Endodermal cell (in vitro differentiated cells): ENCODE measurements around the gene ACE. TPM values are rescaled to one million over a fixed set of nuclear protein-coding genes. Genes with fewer than 3 reads are reported as not detected.
A peak's percentile ranks its signal among the peaks of the same experiment; 100 is the strongest.
"Not testable (repeated sequence)": the region's sequence is repeated elsewhere in the genome, so short reads cannot be mapped to it uniquely, and the experiment has no call there.

ENCODE experiments used
- DNase-seq: peaks from one replicate; pipeline ENCODE4 v3.0.0-alpha.2; 2017
- H3K27ac ChIP-seq: 2 replicates; pipeline ENCODE4 v1.5.1; 2013; ENCODE audit warnings: mild to moderate bottlenecking, low read depth, low read length, moderate library complexity
- H3K27me3 ChIP-seq: 2 replicates; pipeline ENCODE4 v1.6.1; 2013; ENCODE audit warnings: mild to moderate bottlenecking, low read length, moderate library complexity; ENCODE audit not compliant: insufficient read depth, control insufficient read depth, poor library complexity, severe bottlenecking
- H3K36me3 ChIP-seq: 2 replicates; pipeline ENCODE4 v1.7.0; 2013; ENCODE audit warnings: mild to moderate bottlenecking, low read length, moderate library complexity; ENCODE audit not compliant: control insufficient read depth, insufficient read depth
- H3K4me1 ChIP-seq: one replicate; pipeline ENCODE4 v1.7.0; 2013; ENCODE audit warnings: low read length; ENCODE audit not compliant: control insufficient read depth, insufficient read depth
- H3K4me3 ChIP-seq: 2 replicates; pipeline ENCODE4 v1.5.1; 2013; ENCODE audit warnings: mild to moderate bottlenecking, low read length, moderate library complexity
- H3K9ac ChIP-seq: 2 replicates; pipeline ENCODE4 v1.6.1; 2013; ENCODE audit warnings: mild to moderate bottlenecking, low read length, moderate library complexity; ENCODE audit not compliant: poor library complexity, severe bottlenecking; ENCODE audit errors: extremely low read depth
- H3K9me3 ChIP-seq: 2 replicates; pipeline ENCODE4 v1.6.1; 2013; ENCODE audit warnings: mild to moderate bottlenecking, low read length, moderate library complexity; ENCODE audit not compliant: control insufficient read depth
- H3K27ac Mint-ChIP-seq: 2 replicates; pipeline ENCODE4 v1.8.0; 2020; ENCODE audit warnings: mixed read lengths
- H3K27me3 Mint-ChIP-seq: 2 replicates; pipeline ENCODE4 v1.8.0; 2021; ENCODE audit warnings: mild to moderate bottlenecking, mixed read lengths; ENCODE audit not compliant: insufficient read depth
- H3K36me3 Mint-ChIP-seq: 2 replicates; pipeline ENCODE4 v1.8.0; 2020; ENCODE audit warnings: low read depth, mixed read lengths
- H3K4me1 Mint-ChIP-seq: 2 replicates; pipeline ENCODE4 v1.8.0; 2020; ENCODE audit warnings: mixed read lengths
- H3K4me3 Mint-ChIP-seq: 2 replicates; pipeline ENCODE4 v1.8.0; 2020; ENCODE audit warnings: mild to moderate bottlenecking, moderate library complexity, mixed read lengths
- H3K9me3 Mint-ChIP-seq: 2 replicates; pipeline ENCODE4 v1.8.0; 2020; ENCODE audit warnings: mild to moderate bottlenecking, mixed read lengths
- CTCF ChIP-seq: fragments of 200-600 bp; sonication (generic); conservative IDR thresholded peaks from 2 replicates; pipeline ENCODE4 v1.5.0; 2021; ENCODE audit warnings: antibody characterized with exemption, mild to moderate bottlenecking
- WGBS, 2 experiments: methylation state at CpG; one replicate each; pipeline versions ENCODE4 v1.1.5 to v1.1.7; 2013; ENCODE audit warnings: missing lambda C conversion rate in 2 of 2, mixed read lengths in 1 of 2; ENCODE audit not compliant: insufficient coverage in 1 of 2, insufficient read length in 1 of 2; 5-methylcytosine and 5-hydroxymethylcytosine counted together
- total RNA-seq, 2 donors: library from RNA; stranded (reverse); fragmentation: NEBNext Ultra II Directional in 1 of 2; extraction: Animal tissue kit (Norgen Biotek cat#: 25700) in 1 of 2; gene quantifications; 2 replicates in 1 of 2; 3 replicates in 1 of 2; pipeline ENCODE4 v1.2.1, GENCODE V29; 2021

Gene ACE
- total RNA-seq, 2 donors from 2014 or later = 4.6 to 12.5 TPM

- H3K4me3 Mint-ChIP-seq = no peak overlapping the region
- DNase-seq = no peak
Observed at GRCh38 chr17:63460018-63460417, 16.8 kb upstream of the ACE start.

DNA sequence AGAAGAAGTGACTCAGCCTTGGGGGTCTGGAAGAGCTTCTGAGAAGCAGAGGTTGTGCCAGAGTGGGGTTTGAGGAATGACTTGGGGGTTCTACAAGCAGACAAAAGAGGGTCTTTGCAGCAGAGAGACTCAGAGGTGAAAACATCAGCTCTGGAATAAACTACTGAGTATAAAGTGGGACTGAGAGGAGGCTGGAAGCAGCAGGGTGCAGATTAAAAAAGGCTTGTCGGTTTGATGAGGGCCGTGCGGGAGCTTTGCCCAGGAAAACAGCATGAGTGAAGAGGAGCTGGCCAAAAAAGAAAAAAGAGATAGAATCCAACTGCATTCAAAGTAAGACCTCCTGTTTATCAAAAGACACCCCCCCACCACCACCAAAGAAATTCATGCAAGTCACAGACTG is 13.1 kb upstream of the ACE start:
- H3K4me1 Mint-ChIP-seq = peaks cover 10% of the 10 kb centered on the region
- H3K9me3 Mint-ChIP-seq = no peaks in the 10 kb centered on the region
- no peak overlapping the region for H3K27ac ChIP-seq
- H3K27me3 ChIP-seq = no peaks in the 10 kb centered on the region
- 10 to 39% methylated on average over 2 to 3 of the region's 3 CpGs for WGBS, 2 experiments
- H3K36me3 Mint-ChIP-seq = no peaks in the 10 kb centered on the region
- H3K27me3 Mint-ChIP-seq = no peaks in the 10 kb centered on the region
- no peak for TF ChIP-seq CTCF
- DNase-seq = no peak
- H3K36me3 ChIP-seq = no peaks in the 10 kb centered on the region
- no peaks in the 10 kb centered on the region for H3K4me1 ChIP-seq
- no peak overlapping the region for H3K4me3 ChIP-seq
- H3K9me3 ChIP-seq = no peaks in the 10 kb centered on the region
- no peak overlapping the region for H3K9ac ChIP-seq
- H3K4me3 Mint-ChIP-seq = no peak overlapping the region
- H3K27ac Mint-ChIP-seq = no peak overlapping the region

More at GRCh38 chr17:63460018-63460417, 16.8 kb upstream of the ACE start:
- peaks cover 2% of the 10 kb centered on the region for H3K27me3 Mint-ChIP-seq
- H3K36me3 Mint-ChIP-seq = peaks cover 2% of the 10 kb centered on the region
- no peaks in the 10 kb centered on the region for H3K36me3 ChIP-seq
- H3K9me3 ChIP-seq = no peaks in the 10 kb centered on the region
- no peak overlapping the region for H3K4me3 ChIP-seq
- peaks cover 10% of the 10 kb centered on the region for H3K4me1 Mint-ChIP-seq
- H3K9me3 Mint-ChIP-seq = peaks cover 12% of the 10 kb centered on the region
- WGBS, 2 experiments = 69 to 76% methylated on average over 7 to 9 of the region's 9 CpGs
- TF ChIP-seq CTCF = no peak
- no peaks in the 10 kb centered on the region for H3K4me1 ChIP-seq
- no peak overlapping the region for H3K27ac ChIP-seq
- H3K27me3 ChIP-seq = no peaks in the 10 kb centered on the region
- H3K27ac Mint-ChIP-seq = peak overlapping the region; percentile 6
- no peak overlapping the region for H3K9ac ChIP-seq

GRCh38 chr17:63464691-63465236 is 12.1 kb upstream of the ACE start:
- WGBS, 2 experiments = 86 to 93% methylated on average over 2 to 4 of the region's 4 CpGs
- no peak overlapping the region for H3K27ac Mint-ChIP-seq
- no peak overlapping the region for H3K4me3 Mint-ChIP-seq
- Histone ChIP-seq H3K4me1 (no peaks in the 10 kb centered on the region), H3K4me3 (no peak overlapping the region), H3K27me3 (no peaks in the 10 kb centered on the region), H3K9ac (no peak overlapping the region), H3K36me3 (no peaks in the 10 kb centered on the region), H3K9me3 (no peaks in the 10 kb centered on the region), H3K27ac (no peak overlapping the region)
- DNase-seq = no peak
- TF ChIP-seq CTCF = no peak
- no peaks in the 10 kb centered on the region for H3K9me3 Mint-ChIP-seq
- H3K4me1 Mint-ChIP-seq = peaks cover 10% of the 10 kb centered on the region
- H3K36me3 Mint-ChIP-seq = no peaks in the 10 kb centered on the region
- H3K27me3 Mint-ChIP-seq = no peaks in the 10 kb centered on the region

DNA sequence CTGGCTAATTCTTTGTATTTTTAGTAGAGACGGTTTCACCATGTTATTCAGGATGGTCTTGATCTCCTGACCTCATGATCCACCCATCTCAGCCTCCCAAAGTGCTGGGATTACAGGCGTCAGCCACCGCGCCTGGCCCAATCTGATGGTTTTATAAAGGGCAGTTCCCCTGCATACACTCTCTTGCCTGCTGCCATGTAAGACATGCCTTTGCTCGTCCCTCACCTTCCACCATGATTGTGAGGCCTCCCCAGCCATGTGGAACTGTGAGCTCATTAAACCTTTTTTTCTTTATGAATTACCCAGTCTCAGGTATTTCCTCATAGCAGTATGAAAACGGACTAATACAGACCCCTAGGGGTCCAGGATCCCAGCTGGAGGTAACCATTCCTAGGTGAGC is 8.8 kb upstream of the ACE start:
- H3K4me3 ChIP-seq, H3K4me1 ChIP-seq, H3K9me3 ChIP-seq, H3K9ac ChIP-seq, H3K27me3 ChIP-seq, H3K36me3 Mint-ChIP-seq, H3K36me3 ChIP-seq, H3K4me1 Mint-ChIP-seq, H3K9me3 Mint-ChIP-seq, H3K27ac Mint-ChIP-seq, H3K27ac ChIP-seq, H3K4me3 Mint-ChIP-seq, DNase-seq, H3K27me3 Mint-ChIP-seq: not testable (repeated sequence)
- 88 to 94% methylated on average over 4 to 6 of the region's 6 CpGs for WGBS, 2 experiments
